NB4 (cell line): ENCODE data around the gene PTGR2.
"Not testable (repeated sequence)": the region's sequence is repeated elsewhere in the genome, so short reads cannot be mapped to it uniquely, and the experiment has no call there.

Source experiments
- DNase-seq: peaks from one replicate; pipeline ENCODE4 v3.0.0; 2010; ENCODE audit warnings: low read depth
- H3K4me3 ChIP-seq: one replicate; pipeline ENCODE4 v1.5.1; 2011; ENCODE audit warnings: mild to moderate bottlenecking, low read depth, low read length, moderate library complexity
- MAX ChIP-seq: IDR thresholded peaks from 2 replicates; pipeline ENCODE4 v1.6.1; 2011; ENCODE audit warnings: low read depth, low read length
- MYC ChIP-seq: IDR thresholded peaks from 2 replicates; pipeline ENCODE4 v1.6.1; 2011; ENCODE audit warnings: low read depth, low read length
- POLR2A ChIP-seq: IDR thresholded peaks from 2 replicates; pipeline ENCODE4 v1.6.1; 2011; ENCODE audit warnings: mild to moderate bottlenecking; ENCODE audit not compliant: insufficient read length; ENCODE audit errors: extremely low read depth
- TF ChIP-seq, protein P1 (sequence below): IDR thresholded peaks from one replicate; pipeline ENCODE4 v1.5.1; 2012; ENCODE audit warnings: low read depth, low read length

The PTGR2 gene

DNA sequence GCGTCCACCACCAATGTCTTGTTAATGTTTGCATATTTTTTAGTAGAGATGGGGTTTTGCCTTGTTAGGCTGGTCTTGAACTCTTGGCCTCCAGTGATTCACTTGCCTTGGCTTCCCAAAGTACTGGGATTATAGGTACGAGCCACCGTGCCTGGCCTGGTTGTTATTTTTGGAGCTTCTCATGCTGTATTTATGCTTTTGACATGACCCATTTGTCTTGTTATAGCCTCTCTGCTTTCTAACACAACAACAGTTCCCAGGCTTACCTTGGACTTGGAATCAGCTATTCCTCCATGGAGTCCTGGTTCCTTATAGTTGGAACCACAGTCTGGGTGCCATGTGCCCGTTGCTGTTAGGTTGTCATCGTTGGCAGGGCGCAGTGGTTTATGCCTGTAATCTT lies 64.7 kb downstream of the PTGR2 start:
- H3K4me3 ChIP-seq = no peak overlapping the region
- TF ChIP-seq, protein P1, sequence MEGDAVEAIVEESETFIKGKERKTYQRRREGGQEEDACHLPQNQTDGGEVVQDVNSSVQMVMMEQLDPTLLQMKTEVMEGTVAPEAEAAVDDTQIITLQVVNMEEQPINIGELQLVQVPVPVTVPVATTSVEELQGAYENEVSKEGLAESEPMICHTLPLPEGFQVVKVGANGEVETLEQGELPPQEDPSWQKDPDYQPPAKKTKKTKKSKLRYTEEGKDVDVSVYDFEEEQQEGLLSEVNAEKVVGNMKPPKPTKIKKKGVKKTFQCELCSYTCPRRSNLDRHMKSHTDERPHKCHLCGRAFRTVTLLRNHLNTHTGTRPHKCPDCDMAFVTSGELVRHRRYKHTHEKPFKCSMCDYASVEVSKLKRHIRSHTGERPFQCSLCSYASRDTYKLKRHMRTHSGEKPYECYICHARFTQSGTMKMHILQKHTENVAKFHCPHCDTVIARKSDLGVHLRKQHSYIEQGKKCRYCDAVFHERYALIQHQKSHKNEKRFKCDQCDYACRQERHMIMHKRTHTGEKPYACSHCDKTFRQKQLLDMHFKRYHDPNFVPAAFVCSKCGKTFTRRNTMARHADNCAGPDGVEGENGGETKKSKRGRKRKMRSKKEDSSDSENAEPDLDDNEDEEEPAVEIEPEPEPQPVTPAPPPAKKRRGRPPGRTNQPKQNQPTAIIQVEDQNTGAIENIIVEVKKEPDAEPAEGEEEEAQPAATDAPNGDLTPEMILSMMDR = no peak
- TF ChIP-seq MYC = no peak
- TF ChIP-seq MAX = no peak
- TF ChIP-seq POLR2A = no peak
- DNase-seq = no peak

DNA sequence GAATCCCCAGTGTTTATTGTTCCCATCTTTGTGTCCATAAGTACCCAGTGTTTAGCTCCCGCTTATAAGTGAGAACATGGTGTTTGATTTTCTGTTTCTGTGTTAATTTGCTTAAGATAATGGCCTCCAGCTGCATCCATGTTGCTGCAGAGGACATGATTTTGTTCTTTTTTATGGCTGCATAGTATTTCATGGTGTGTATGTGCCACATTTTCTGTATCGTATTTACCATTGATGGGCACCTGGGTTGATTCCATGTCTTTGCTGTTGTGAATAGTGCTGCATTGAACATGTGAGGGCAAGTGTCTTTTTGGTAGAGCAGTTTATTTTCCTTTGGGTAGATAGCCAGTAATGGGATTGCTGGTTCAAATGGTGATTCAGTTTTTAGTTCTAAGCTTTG lies 67.8 kb downstream of the PTGR2 start:
- H3K4me3 ChIP-seq, DNase-seq: not testable (repeated sequence)

DNA sequence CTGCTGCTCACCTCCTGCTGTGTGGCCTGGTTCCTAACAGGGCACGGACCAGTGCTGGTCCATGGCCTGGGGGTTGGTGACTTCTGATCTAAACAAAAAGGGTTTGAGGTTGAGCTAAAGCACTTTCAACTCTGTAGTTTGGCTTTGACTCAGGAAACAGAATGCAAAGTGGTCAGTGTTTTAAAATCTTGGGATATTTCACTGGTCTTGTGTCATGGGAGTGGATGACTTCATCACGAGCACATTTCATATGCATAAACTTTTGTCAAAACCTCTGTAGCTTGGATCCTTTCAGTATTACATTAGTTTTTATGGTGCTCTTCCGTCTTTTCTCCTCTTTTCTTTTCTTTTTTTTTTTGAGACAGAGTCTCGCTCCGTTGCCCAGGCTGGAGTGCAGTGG lies 72.7 kb downstream of the PTGR2 start:
- DNase-seq = no peak
- no peak overlapping the region for H3K4me3 ChIP-seq
- TF ChIP-seq POLR2A = no peak
- no peak for TF ChIP-seq MYC
- no peak for TF ChIP-seq MAX
- TF ChIP-seq, protein P1 = no peak
